AG09319 (cell line): Measurements from ENCODE around the gene MUC5AC.

ENCODE experiments used
- DNase-seq: peaks from one replicate; pipeline ENCODE4 v3.0.0-alpha.2; 2010; ENCODE audit warnings: low read depth; ENCODE audit errors: extremely low read depth
- CTCF ChIP-seq: IDR thresholded peaks from 2 replicates; pipeline ENCODE4 v1.5.1; 2011; ENCODE audit warnings: low read depth, mild to moderate bottlenecking, inconsistent platforms, low read length, moderate library complexity

Gene MUC5AC

DNA sequence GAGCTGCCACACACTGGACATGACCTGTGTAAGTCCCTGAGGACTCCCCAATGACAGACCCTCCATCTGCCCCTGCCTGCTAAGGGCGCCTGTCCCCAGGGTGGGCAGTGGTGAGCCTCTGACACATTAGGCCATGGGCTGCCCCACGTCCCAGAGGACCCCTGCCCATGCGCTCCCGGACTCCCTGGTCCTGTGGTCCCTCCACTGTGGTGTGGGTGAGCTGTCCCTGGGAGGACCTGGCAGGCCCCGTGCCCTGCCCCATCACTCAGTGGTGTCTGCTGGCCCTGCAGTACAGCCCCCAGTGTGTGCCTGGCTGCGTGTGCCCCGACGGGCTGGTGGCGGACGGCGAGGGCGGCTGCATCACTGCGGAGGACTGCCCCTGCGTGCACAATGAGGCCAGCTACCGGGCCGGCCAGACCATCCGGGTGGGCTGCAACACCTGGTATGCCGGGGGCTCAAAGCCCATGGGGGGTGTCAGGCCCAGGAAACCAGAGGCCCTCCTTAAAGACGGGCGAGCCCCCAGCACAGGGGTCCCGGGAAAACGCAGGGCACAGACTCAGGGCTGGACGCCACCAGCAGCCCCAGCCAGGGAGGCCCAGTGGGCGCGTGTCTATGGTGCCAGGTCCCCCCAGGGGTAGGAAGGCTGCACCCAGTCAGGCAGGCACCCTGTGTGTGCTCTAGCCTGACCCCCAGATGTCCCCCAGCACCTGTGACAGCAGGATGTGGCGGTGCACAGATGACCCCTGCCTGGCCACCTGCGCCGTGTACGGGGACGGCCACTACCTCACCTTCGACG lies 18.7 kb downstream of the MUC5AC start:
- TF ChIP-seq CTCF = no peak
- no peak for DNase-seq

DNA sequence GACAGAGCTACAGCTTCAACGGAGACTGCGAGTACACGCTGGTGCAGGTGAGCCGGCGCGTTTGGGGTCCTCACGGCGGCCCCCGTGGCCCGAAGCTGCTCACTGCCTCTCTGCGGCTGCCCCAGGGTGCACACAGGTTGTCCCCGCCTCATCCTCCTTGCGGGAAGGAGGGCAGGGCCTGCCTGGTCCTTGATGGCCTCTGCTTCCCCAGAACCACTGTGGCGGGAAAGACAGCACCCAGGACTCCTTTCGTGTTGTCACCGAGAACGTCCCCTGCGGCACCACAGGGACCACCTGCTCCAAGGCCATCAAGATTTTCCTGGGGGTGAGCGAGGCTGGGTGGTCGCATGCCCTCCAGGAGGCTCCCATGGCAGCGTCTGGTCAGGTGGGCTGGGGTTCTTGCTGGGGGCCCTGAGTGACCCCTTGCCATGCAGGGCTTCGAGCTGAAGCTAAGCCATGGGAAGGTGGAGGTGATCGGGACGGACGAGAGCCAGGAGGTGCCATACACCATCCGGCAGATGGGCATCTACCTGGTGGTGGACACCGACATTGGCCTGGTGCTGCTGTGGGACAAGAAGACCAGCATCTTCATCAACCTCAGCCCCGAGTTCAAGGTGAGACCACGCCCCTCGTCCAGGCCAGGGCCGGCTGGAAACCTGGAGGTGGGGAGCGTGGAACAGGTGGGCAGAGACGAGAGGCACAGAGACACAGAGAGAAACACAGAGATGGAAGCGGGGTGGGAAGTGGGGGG lies 19.4 kb downstream of the MUC5AC start:
- TF ChIP-seq CTCF = no peak
- DNase-seq = no peak

- no peak for TF ChIP-seq CTCF
These were observed 20.0 kb downstream of the MUC5AC start for GRCh38 chr11:1177771-1178090.

DNA sequence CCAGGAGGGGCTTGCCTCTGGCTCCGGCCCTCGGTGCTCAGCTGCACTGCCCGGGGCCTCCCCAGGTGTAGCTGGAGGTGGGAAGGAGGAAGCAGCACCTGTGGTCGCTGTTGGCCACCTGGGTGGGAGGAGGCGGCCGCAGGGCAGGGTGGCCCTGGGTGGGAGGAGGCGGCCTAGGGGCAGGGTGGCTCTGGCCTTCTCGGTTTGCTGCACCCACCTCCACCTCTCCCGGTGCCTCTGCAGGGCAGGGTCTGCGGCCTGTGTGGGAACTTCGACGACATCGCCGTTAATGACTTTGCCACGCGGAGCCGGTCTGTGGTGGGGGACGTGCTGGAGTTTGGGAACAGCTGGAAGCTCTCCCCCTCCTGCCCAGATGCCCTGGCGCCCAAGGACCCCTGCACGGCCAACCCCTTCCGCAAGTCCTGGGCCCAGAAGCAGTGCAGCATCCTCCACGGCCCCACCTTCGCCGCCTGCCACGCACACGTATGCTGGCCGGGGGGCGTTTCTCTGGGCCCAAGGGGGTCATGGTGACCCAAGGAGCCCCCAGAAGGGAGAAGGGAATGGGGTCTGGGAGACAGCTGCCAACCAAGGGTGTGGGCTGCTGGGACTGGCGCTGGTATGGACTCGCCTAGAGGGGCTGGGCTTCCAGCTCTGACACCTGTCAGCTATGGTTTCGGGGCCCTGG lies 20.6 kb downstream of the MUC5AC start:
- DNase-seq = no peak
- TF ChIP-seq CTCF = no peak

More at GRCh38 chr11:1177771-1178090, 20.0 kb downstream of the MUC5AC start:
- no peak for DNase-seq

DNA sequence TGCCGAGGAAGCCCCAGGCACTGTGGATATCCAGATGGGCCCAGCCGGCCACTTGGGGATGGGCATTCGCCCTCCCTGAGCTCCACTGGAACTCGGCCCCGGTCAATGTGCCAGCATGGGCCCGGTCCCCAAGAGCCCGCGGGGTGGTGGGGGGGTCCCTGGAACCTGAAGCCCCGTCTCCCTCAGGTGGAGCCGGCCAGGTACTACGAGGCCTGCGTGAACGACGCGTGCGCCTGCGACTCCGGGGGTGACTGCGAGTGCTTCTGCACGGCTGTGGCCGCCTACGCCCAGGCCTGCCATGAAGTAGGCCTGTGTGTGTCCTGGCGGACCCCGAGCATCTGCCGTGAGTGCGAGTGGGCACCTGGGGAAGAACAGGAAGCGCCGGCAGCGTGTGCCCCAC lies 21.2 kb downstream of the MUC5AC start:
- TF ChIP-seq CTCF = no peak
- DNase-seq = no peak

DNA sequence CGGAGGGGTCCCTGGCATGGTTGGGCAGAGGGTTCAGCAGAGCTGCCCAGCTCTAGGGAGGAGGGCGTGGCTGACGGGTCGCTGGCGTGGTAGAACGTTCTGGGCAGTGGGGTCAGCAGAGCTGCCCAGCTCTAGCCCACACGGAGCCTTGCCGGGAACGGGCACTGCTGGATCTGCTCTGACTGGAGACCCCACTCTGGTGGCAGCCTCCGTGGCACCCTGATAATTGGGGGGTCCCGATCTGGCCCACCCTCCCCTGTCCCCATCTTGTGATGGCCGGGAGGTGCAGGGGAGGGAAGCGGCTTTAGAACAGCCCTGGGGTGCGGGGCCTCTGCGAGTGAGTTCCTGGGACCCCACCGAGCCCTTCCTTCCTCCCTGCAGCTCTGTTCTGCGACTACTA lies 21.9 kb downstream of the MUC5AC start:
- TF ChIP-seq CTCF = no peak
- no peak for DNase-seq

DNA sequence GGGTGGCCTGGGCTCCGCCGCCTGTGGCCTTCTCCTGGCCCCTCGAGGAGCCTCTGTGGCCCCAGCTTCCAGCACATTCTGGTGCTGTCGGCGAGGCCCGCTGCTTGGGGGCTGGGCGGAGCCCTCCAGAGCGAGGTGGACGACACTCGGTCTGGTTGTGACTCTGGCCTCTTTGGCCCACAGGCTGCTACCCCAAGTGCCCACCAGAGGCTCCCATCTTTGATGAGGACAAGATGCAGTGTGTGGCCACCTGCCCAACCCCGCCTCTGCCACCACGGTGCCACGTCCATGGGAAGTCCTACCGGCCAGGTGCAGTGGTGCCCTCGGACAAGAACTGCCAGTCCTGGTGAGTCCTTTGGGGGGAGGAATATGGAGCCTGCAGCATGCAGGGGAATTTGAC lies 22.4 kb downstream of the MUC5AC start:
- TF ChIP-seq CTCF = no peak
- no peak for DNase-seq
